Ascending aorta (tissue), 2 donors: ENCODE data around the gene RLIM. TPM values are rescaled to one million over a fixed set of nuclear protein-coding genes. Genes with fewer than 3 reads are reported as not detected.

ENCODE experiments used
- DNase-seq, 2 donors: peaks; one replicate each; pipeline ENCODE4 v3.0.0-alpha.2; 2019; ENCODE audit warnings: low spot score in 2 of 2
- H3K27ac ChIP-seq, 2 donors: fragments of 200-600 bp; sonication (generic); one replicate each; pipeline ENCODE4 v1.5.1; 2016 to 2017; ENCODE audit warnings: mild to moderate bottlenecking in 1 of 2
- H3K27me3 ChIP-seq: fragments of 200-600 bp; sonication (generic); one replicate; pipeline ENCODE4 v1.5.1; 2017
- H3K36me3 ChIP-seq, 2 donors: fragments of 200-600 bp; sonication (generic); one replicate each; pipeline ENCODE4 v1.5.1; 2016
- H3K4me1 ChIP-seq, 2 donors: fragments of 200-600 bp; sonication (generic); one replicate each; pipeline ENCODE4 v1.5.1; 2016 to 2017; ENCODE audit warnings: mild to moderate bottlenecking in 1 of 2
- H3K4me3 ChIP-seq, 2 donors: fragments of 200-600 bp; sonication (generic); one replicate each; pipeline ENCODE4 v1.5.1; 2016 to 2017; ENCODE audit warnings: mild to moderate bottlenecking in 1 of 2
- H3K9me3 ChIP-seq, 2 donors: fragments of 200-600 bp; sonication (generic); one replicate each; pipeline ENCODE4 v1.5.1; 2016
- CTCF ChIP-seq, 3 experiments: fragments of 200-600 bp in 2 of 3; fragments of 450-650 bp in 1 of 3; sonication (generic) in 2 of 3; IDR thresholded peaks; one replicate each; pipeline ENCODE4 v1.5.1; 2016 to 2019; ENCODE audit warnings: antibody characterized with exemption in 3 of 3, mild to moderate bottlenecking in 1 of 3, moderate library complexity in 1 of 3
- intact Hi-C: fragments of 100-400 bp; cut with DNase I; formaldehyde crosslinking; loops from one replicate; pipeline ENCODE4 v1.15.1; 2023
- total RNA-seq: library from RNA; depleted of rRNA; stranded (reverse); fragments of >200 nt; gene quantifications from one replicate; pipeline ENCODE4 v1.1.0, GENCODE V29; 2016

Gene RLIM
- total RNA-seq, 1 donor from 2014 or later, result 11.9 TPM

GRCh38 chrX:74546984-74547383 lies 67.4 kb downstream of the RLIM start:
- Histone ChIP-seq H3K4me1 (no peaks in the 10 kb centered on the region), H3K27me3 (no peaks in the 10 kb centered on the region), H3K4me3 (no peak overlapping the region), H3K27ac (no peak overlapping the region), H3K36me3 (no peaks in the 10 kb centered on the region), H3K9me3 (no peaks in the 10 kb centered on the region)
- intact Hi-C loops, result loop anchor here (2.0 kb wide), 1 partner anchor 690 kb away; no protein-coding TSS in a partner anchor
- no peak for DNase-seq
- TF ChIP-seq CTCF (IDR thresholded peaks at IDR 0.05), result no peak

GRCh38 chrX:74545880-74546523 lies 68.4 kb downstream of the RLIM start:
- H3K36me3 ChIP-seq, result no peaks in the 10 kb centered on the region
- DNase-seq, result no peak
- no peak for TF ChIP-seq CTCF (IDR thresholded peaks at IDR 0.05)
- H3K4me1 ChIP-seq, result no peaks in the 10 kb centered on the region
- no peak overlapping the region for H3K4me3 ChIP-seq
- no peaks in the 10 kb centered on the region for H3K27me3 ChIP-seq
- no peaks in the 10 kb centered on the region for H3K9me3 ChIP-seq
- intact Hi-C loops, result loop anchor here (2.0 kb wide), 1 partner anchor 689 kb away; no protein-coding TSS in a partner anchor
- no peak overlapping the region for H3K27ac ChIP-seq

GRCh38 chrX:74540635-74541249 lies 73.7 kb downstream of the RLIM start:
- no peak for DNase-seq
- H3K9me3 ChIP-seq, result no peaks in the 10 kb centered on the region
- intact Hi-C loops, result no loop called here
- H3K36me3 ChIP-seq, result no peaks in the 10 kb centered on the region
- H3K4me3 ChIP-seq, result no peak overlapping the region
- no peaks in the 10 kb centered on the region for H3K4me1 ChIP-seq
- TF ChIP-seq CTCF (IDR thresholded peaks at IDR 0.05), result no peak
- no peaks in the 10 kb centered on the region for H3K27me3 ChIP-seq
- H3K27ac ChIP-seq, result no peak overlapping the region

- H3K36me3 ChIP-seq, result no peaks in the 10 kb centered on the region
- no peaks in the 10 kb centered on the region for H3K27me3 ChIP-seq
- intact Hi-C loops, result loop anchor here (1.0 to 5.0 kb wide), 6 partner anchors 14 to 735 kb away; partner anchors contain the start of genes RLIM and UPRT
- peak overlapping the region; percentile 85 to 92 for H3K27ac ChIP-seq
- peaks cover 0 to 3% of the 10 kb centered on the region in 2 donors for H3K4me1 ChIP-seq
- peak overlapping the region; percentile 52 to 64 for H3K4me3 ChIP-seq
- no peak for DNase-seq
- H3K9me3 ChIP-seq, result no peaks in the 10 kb centered on the region
- no peak for TF ChIP-seq CTCF (IDR thresholded peaks at IDR 0.05)
Measured at GRCh38 chrX:74536832-74537371, 77.5 kb downstream of the RLIM start.

GRCh38 chrX:74536152-74536831 lies 78.1 kb downstream of the RLIM start:
- intact Hi-C loops, result loop anchor here (1.0 to 5.0 kb wide), 5 partner anchors 15 to 736 kb away; partner anchors contain the start of gene UPRT
- H3K4me1 ChIP-seq, result peaks cover 0 to 3% of the 10 kb centered on the region in 2 donors
- no peaks in the 10 kb centered on the region for H3K9me3 ChIP-seq
- no peaks in the 10 kb centered on the region for H3K36me3 ChIP-seq
- peak overlapping the region; percentile 85 to 92 for H3K27ac ChIP-seq
- DNase-seq, result peak; percentile 43 to 90
- peak; percentile 43 to 58 (median 48) for TF ChIP-seq CTCF (IDR thresholded peaks at IDR 0.05)
- peak overlapping the region; percentile 52 to 64 for H3K4me3 ChIP-seq
- no peaks in the 10 kb centered on the region for H3K27me3 ChIP-seq
